Tibial artery (tissue), 4 donors: ENCODE data around the gene LILRB2.
"Not testable (repeated sequence)": the region's sequence is repeated elsewhere in the genome, so short reads cannot be mapped to it uniquely, and the experiment has no call there.

Experiments
- DNase-seq, 2 donors: peaks; one replicate each; pipeline ENCODE4 v3.0.0-alpha.2; 2019
- H3K27ac ChIP-seq, 2 donors: fragments of 200-600 bp; sonication (generic) in 1 of 2; 1 replicate in 1 of 2; 2 replicates in 1 of 2; pipeline ENCODE4 v1.5.1; 2018 to 2019; ENCODE audit warnings: mild to moderate bottlenecking in 1 of 2
- H3K27me3 ChIP-seq, 2 donors: fragments of 200-600 bp; sonication (generic) in 1 of 2; one replicate each; pipeline versions ENCODE4 v1.5.1 to v1.6.0; 2016 to 2019
- H3K36me3 ChIP-seq, 3 donors: fragments of 200-600 bp; sonication (generic) in 2 of 3; one replicate each; pipeline ENCODE4 v1.5.1; 2016 to 2019; ENCODE audit warnings: mild to moderate bottlenecking in 2 of 3
- H3K4me1 ChIP-seq, 4 donors: fragments of 200-600 bp; sonication (generic) in 2 of 4; 1 replicate in 3 of 4; 2 replicates in 1 of 4; pipeline ENCODE4 v1.5.1; 2016 to 2019
- H3K4me3 ChIP-seq, 2 donors: fragments of 200-600 bp; sonication (generic) in 1 of 2; 1 replicate in 1 of 2; 2 replicates in 1 of 2; pipeline ENCODE4 v1.5.1; 2018 to 2019; ENCODE audit warnings: mild to moderate bottlenecking in 2 of 2
- H3K9me3 ChIP-seq, 3 donors: fragments of 200-600 bp; sonication (generic) in 1 of 3; one replicate each; pipeline ENCODE4 v1.5.1; 2016 to 2019
- intact Hi-C: fragments of 100-400 bp; cut with DNase I; formaldehyde crosslinking; loops from one replicate; pipeline ENCODE4 v1.15.0; 2023; ENCODE audit warnings: low total_unique reads
- TF ChIP-seq, protein P1 (sequence below), 2 experiments: fragments of 200-600 bp in 1 of 2; fragments of 450-650 bp in 1 of 2; IDR thresholded peaks; one replicate each; pipeline ENCODE4 v1.5.1; 2017 to 2019; ENCODE audit warnings: antibody characterized with exemption in 2 of 2, mild to moderate bottlenecking in 1 of 2, moderate library complexity in 1 of 2

The LILRB2 gene

DNA sequence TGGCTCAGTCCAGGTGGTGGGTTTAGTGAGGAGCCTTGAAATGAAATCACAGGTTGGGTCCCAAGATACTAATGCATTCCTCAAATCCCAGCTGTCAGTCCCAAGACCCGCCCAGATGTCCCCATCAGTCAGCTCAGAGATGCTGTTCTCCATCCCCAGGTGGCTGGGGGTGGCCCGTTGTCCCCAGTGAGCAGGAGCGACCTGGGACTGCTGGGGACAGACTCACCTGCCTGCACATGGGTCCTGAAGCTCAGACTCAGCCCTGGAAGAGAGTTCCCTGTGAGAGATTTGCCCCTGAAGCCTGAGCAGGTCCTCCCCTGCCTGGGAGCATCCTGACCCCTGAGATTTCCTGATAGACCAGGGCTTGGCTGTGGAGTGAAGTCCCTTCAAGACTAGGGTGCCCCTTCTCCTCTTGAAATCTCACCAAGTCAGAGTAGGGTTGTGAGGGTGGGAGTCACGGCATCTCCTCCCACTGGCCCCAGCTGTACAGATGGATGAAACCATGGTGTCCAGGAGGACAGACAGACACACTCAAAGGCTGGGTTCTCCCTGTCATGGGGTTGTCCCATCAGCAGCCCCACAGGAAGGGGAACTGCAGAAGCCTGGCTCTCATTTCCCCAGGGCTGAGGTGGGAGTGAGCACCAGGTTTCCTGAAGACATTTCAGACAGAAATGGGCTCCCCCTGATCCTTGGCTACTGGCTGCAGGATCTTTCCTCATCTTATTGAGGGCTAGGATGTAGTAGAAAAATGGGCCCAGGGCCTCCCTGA, 17.6 kb upstream of the LILRB2 start:
- peaks cover 0 to 11% (median 0%) of the 10 kb centered on the region in 3 donors for H3K9me3 ChIP-seq
- intact Hi-C loops = no loop called here
- peaks cover 0 to 6% of the 10 kb centered on the region in 2 donors for H3K27me3 ChIP-seq
- H3K4me3 ChIP-seq = no peak overlapping the region
- DNase-seq = no peak
- no peaks in the 10 kb centered on the region for H3K4me1 ChIP-seq
- H3K27ac ChIP-seq = no peak overlapping the region
- TF ChIP-seq, protein P1, sequence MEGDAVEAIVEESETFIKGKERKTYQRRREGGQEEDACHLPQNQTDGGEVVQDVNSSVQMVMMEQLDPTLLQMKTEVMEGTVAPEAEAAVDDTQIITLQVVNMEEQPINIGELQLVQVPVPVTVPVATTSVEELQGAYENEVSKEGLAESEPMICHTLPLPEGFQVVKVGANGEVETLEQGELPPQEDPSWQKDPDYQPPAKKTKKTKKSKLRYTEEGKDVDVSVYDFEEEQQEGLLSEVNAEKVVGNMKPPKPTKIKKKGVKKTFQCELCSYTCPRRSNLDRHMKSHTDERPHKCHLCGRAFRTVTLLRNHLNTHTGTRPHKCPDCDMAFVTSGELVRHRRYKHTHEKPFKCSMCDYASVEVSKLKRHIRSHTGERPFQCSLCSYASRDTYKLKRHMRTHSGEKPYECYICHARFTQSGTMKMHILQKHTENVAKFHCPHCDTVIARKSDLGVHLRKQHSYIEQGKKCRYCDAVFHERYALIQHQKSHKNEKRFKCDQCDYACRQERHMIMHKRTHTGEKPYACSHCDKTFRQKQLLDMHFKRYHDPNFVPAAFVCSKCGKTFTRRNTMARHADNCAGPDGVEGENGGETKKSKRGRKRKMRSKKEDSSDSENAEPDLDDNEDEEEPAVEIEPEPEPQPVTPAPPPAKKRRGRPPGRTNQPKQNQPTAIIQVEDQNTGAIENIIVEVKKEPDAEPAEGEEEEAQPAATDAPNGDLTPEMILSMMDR (IDR thresholded peaks at IDR 0.05) = no peak
- no peaks in the 10 kb centered on the region for H3K36me3 ChIP-seq

DNA sequence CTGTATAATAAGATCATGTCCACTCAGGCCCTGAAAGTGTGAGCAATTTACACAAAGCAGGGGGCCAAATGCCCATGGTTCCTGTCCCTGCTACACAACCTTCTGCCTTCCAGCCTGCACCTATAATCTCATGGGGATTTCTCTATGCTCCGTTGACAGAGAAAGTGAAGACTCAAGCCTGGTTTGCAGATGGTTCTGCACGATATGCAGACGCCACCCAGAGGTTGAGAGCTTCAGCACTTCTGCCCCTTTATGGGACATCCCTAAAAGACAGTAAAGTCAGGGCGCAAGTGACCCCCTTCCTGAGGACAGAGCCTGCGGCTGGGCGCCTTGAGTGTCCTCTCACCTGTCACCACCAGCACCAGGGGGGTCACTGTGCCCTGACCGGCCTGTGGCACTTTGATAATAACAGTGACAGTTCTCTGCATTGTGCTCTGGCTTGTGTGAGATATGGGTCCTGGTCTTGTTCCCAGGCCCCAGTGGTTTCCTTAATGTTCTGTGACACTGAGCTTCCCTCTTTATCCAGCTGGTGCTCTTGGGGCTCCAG, 16.9 kb upstream of the LILRB2 start:
- no peak for DNase-seq
- intact Hi-C loops = loop anchor here (2.0 kb wide), 1 partner anchor 279 kb away; no protein-coding TSS in a partner anchor
- Histone ChIP-seq H3K4me1 (no peaks in the 10 kb centered on the region), H3K27me3 (peaks cover 0 to 6% of the 10 kb centered on the region in 2 donors), H3K36me3 (no peaks in the 10 kb centered on the region), H3K9me3 (peaks cover 0 to 11% (median 0%) of the 10 kb centered on the region in 3 donors), H3K27ac (no peak overlapping the region), H3K4me3 (no peak overlapping the region)
- TF ChIP-seq, protein P1 (IDR thresholded peaks at IDR 0.05) = no peak

DNA sequence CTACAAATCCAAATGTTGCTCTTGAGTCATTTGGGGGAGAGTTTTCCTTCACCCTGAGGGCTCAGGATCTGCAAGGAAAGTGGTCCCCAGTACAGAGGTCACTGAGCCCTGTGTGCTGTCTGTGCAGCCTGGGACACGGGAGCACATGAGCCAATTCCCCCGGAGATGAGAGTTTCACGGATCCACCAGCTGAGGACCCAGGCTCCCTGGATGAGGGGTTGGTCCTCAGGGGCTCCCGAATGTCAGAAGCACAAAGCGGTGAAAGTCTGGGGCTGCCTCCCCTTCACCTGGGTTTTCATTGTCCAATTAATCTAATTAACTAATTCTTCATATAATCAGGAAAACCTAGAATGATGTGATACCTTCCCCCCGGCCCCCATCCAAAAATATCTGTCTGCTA, 13.6 kb upstream of the LILRB2 start:
- Histone ChIP-seq H3K36me3 (no peaks in the 10 kb centered on the region), H3K27ac (no peak overlapping the region), H3K4me3 (no peak overlapping the region), H3K4me1 (no peaks in the 10 kb centered on the region), H3K27me3 (peaks cover 0 to 6% of the 10 kb centered on the region in 2 donors), H3K9me3 (peaks cover 0 to 11% (median 0%) of the 10 kb centered on the region in 3 donors)
- TF ChIP-seq, protein P1 (IDR thresholded peaks at IDR 0.05) = no peak
- intact Hi-C loops = no loop called here
- DNase-seq = no peak

DNA sequence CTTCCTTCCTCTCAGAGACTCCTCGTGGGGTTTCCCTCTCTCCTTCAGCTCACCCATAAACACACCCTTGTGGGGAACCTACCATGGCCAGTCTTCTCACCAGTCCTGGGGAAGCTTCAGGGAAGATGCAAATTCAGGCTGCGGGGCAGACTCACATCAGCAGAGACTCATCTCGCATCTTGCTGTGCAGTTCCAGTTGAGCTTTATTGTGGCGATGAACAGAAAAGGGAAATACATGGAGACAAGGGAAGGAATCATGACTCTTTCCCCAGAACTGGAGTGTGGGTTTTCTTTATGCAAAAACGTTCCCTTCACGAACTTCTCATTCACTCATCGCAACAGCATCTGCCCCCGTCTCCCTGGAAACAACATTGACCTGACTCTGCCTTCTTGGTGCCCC, 8.2 kb upstream of the LILRB2 start:
- H3K4me1 ChIP-seq, H3K36me3 ChIP-seq, DNase-seq, H3K27ac ChIP-seq, H3K4me3 ChIP-seq, H3K27me3 ChIP-seq, H3K9me3 ChIP-seq, intact Hi-C loops: not testable (repeated sequence)

DNA sequence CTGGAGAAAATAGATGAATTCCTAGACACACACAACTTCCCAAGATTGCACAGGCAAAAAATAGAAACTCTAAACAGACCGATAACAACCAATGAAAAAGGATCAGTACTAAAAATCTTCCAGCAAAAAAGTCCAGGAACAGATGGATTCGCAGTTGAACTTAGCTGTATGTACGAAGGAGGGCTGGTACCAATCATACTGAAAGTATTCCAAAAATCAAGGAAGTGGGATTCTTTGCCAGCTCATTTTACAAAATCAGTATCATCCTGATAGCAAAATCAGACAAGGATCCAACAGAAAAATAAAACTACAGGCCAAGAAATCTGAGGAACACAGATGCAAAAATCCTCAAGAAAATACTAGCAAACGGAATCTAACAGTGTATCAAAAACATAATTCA, 6.5 kb upstream of the LILRB2 start:
- Histone ChIP-seq H3K36me3 (no peaks in the 10 kb centered on the region), H3K9me3 (no peaks in the 10 kb centered on the region), H3K27ac (no peak overlapping the region), H3K4me1 (no peaks in the 10 kb centered on the region), H3K4me3 (no peak overlapping the region), H3K27me3 (no peaks in the 10 kb centered on the region)
- DNase-seq = no peak
- TF ChIP-seq, protein P1 (IDR thresholded peaks at IDR 0.05) = no peak
- intact Hi-C loops = no loop called here

DNA sequence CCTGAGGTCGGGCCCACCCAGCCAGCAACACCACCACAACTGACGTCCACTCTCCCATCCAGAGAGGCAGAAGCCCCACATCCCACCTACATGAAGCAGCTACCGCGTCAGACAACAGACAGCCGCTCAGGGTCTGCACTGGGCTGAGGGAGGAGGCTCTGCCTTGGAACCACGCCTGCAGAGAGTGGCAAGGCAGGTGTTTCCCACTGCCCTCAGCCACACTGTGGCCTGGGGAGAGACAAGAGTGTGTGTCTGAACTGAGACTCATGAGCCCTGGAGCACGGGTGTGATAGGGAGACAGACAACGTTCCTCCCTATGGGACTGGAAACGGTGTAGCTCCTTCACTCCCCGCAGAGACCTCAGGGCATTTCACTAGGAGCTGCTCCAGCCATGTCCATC, 5.4 kb upstream of the LILRB2 start:
- H3K27me3 ChIP-seq, H3K9me3 ChIP-seq, H3K4me3 ChIP-seq, H3K27ac ChIP-seq, intact Hi-C loops, H3K4me1 ChIP-seq, DNase-seq, H3K36me3 ChIP-seq: not testable (repeated sequence)

DNA sequence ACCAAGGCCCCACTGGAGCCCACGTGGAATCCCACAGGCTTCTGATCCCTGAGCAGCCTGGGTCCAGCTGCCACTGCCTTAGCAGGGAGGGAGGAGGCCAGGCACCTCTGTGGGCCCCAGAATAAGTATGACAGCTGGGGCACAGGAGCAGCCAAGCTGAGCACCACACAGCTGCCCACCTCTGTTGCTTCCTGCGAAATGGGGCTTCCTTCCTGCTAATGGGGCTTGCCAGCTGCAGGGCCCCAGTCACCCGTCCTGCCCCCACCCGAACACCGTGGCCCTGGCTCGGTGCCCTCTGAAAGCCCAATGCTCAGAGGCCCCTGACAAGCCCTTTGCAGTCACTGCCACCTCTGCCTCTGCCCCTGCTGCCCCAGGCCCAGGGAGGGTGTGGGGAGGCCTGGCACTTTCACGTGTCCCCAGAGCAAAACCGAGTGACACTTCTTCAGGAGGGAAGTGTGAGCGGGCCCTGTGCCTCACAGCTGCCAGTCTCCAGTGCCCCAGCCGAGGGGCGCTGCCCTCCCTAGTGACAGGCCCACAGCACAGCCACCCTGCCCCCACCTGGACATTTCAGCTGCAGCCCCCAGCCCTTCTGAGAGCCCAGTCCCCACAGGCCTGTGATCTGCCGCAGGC, 4.6 kb upstream of the LILRB2 start:
- intact Hi-C loops, H3K4me1 ChIP-seq, DNase-seq, H3K4me3 ChIP-seq, H3K36me3 ChIP-seq, H3K27ac ChIP-seq, H3K9me3 ChIP-seq: not testable (repeated sequence)
- H3K27me3 ChIP-seq = peaks cover 0 to 13% of the 10 kb centered on the region in 2 donors
